GM19397 (cell line): ENCODE results near the gene PON2.
"Not testable (repeated sequence)": the region's sequence is repeated elsewhere in the genome, so short reads cannot be mapped to it uniquely, and the experiment has no call there.

ENCODE experiments used
- ATAC-seq: cut with Tn5 transposase; IDR thresholded peaks from one replicate; pipeline ENCODE4 v1.9.1; 2021; ENCODE audit warnings: mild to moderate bottlenecking, moderate library complexity; ENCODE audit not compliant: unreplicated experiment

Gene PON2

DNA sequence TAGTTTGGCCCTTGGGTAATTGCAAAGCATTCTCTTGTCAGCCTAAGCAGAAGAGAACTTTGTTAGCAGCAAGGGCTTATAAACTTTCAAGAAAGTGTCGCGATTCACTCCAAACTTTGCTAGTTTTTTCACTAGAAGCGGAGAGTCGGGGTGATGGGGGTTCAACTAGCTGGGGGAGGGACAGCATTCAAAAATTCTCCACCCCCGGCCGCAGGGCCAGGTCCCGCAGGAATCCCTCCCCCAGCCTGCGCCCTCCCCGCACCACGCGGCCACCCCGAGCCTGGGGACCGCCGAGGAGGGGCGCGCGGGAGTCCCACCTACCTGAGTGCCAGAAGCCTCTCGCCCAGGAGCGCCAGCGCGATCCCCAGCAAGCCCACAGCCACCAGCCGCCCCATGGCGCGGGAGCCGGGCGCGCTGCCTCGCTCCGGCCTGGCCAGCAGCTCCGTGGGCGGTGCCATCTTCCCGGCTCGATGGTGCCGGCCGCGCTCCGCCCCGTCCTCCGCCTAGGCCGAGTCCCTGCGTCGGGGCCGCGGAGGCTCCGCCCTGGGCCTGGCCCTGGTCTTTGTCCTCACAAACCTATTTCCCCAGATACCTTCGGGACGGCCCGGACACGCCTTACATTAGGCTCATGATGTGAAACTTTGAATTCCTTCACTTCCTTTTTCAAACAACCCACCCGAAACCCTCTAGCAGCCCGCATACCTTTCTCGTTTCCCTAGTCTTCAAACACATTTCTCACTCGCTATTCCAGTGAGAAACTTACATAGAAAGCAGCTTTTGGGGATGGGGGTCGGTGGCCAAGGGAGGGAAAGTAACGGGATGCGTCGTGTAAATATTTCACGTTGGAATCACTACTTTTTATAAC is at the start of gene PON2:
Gene PON2, minus strand, starts transcription at position 472 of the 865 bp plus-strand sequence. Its CDS starts 77 bp downstream, at position 395.
- peak; percentile 97 for ATAC-seq

DNA sequence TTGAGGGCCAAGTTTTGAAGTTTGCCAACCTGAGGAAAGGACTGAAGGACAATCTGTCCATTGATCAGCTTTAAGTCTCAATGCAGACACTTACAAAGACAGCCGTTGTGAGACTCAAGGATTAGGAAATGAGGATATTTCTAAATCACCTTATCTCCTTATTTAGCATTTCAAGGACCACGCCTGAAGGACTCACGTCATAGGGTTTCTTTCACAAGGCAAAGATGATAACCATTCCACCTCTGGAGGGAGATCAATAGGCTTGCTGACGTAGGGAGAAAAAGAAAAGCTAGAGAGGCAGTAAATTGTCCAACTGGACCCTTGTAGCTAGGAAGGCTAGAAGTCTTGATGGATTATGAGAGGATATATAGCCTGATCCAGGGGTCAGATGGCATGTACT is 47.6 kb upstream of the PON2 start:
- no peak for ATAC-seq

DNA sequence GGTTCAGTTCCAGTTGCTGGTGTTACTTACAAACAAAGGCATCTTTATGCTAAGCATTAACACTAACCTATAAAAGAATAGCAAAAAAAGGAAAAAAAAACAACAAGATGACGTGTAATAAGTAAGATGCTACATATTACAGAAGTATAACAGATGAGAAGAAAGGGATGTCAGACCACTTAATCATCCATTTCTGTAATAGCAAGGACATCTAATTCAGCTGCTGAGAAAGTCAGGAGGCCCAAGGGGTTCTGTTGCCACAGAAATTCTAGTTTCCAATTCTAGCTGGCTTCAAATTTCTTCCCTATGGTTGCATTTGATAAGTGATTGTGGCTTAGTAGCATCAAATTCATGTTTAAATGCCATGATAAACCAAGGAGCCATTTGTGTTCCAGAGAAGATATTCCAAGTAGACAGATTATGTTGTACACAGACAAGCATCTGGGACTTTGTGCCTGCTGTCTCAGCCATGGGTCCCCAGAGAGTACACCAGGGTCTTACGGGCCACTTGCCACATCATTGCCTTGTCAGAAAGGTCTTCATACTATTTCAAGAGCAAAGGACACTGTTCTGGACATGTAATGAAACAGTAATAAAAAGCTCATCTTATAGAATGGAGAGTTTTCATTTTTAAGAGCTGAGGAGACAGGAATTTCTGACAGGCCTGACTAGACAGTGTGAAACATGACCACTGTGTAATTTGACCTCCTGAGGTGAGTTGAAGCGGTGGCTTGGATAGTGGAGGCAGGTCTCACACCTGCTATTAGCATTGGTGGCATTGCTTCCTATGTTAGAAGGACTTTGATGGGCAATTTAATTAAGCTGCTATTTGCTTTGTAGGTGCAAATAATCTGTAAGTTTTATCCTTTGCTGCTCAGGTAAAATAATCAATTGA is 46.7 kb upstream of the PON2 start:
- ATAC-seq, result no peak

DNA sequence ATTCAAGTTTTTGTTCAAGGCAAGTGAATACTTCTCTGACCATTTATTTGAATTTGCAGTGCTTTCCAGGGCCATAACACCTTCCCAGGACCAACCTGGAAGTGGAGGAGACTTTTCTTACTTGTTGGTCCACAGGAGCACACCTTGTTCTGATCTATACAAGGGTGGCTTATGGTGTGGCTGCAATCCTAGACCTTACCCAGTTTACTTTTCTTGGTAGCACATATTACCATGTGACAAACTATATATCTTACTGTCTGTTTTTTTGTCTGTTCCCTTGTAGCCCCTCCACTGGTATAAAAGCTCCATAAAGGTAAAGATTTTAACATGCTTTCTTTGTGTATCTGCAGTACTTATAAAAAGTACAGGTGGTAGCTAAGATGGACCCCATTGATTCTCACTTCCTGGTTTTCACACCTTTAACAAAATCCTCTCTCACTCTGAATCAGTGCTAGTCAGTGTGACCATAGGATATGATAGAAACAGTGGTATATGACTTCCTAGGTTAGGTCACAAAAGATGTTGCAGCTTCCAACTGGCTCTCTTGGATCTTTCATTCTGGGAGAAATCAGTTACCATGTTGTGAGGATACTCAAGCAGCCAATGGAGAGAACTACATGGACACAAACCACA is 45.3 kb upstream of the PON2 start:
- peak; percentile 70 for ATAC-seq

DNA sequence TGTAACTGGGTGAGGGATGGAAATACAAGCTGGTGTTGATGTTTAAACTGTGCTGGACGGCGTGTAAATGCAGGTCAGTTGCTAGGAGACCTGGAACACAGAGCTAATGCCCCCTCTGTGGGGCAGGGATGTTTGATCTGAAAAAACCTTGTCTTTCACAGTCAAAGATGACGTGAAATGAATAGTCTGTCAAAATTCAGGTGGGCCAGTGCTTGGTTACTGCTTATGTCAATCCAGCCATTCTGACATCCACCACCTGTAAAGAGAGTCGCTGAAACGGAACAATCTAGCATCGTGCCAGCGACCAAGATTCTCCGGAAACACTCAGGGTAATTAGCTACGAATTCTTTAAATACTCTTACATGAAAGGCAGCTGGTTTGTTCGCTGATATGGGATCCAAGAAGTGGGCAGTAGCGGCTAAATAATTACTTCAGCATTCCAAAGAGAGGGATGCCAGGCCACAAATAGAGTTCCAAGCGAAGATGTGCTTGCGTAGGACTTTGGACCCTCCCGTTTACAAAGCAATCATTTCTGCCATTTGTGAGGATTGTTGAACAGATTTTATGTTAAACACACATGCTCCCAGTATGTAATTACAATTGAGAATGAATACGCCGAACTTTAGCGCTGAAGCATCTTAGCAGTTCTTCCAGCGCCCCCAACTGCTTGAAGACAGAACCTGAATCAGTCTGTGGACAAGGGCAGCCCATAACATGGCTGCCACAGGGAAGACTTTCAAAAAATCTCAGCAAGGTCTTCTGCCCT is 43.6 kb upstream of the PON2 start:
- ATAC-seq, result no peak

DNA sequence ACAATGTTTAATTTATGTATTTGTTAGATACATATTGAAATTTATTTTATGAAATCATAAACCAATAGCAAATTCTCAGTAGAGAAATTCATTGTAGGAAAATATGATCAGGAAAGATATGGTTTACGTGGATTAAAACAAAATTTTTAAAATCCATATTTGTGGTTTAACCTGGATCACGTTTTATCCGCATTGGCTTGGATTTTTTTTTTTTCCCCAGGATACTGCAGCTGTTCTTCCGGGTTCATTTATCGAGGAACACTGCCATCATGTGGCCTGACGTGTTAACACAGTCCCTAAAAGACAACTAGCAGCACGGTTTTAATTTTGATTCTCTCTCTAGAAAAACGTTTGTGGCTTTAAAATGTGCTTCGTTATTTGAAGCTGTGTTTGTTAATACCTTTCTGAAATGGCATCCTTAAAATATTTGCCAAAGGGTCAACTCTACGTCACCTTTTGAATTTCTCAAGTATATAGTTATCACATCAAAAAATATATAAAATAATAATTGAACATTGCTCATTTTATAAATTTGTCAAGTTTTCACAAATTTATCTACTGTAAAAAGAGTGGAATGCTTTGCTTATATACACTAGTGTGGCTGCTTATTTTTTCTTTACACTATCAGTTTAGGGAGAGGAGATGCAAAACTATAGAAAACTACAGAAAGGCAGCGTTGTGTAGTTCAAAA is 42.2 kb upstream of the PON2 start:
- ATAC-seq, result no peak

DNA sequence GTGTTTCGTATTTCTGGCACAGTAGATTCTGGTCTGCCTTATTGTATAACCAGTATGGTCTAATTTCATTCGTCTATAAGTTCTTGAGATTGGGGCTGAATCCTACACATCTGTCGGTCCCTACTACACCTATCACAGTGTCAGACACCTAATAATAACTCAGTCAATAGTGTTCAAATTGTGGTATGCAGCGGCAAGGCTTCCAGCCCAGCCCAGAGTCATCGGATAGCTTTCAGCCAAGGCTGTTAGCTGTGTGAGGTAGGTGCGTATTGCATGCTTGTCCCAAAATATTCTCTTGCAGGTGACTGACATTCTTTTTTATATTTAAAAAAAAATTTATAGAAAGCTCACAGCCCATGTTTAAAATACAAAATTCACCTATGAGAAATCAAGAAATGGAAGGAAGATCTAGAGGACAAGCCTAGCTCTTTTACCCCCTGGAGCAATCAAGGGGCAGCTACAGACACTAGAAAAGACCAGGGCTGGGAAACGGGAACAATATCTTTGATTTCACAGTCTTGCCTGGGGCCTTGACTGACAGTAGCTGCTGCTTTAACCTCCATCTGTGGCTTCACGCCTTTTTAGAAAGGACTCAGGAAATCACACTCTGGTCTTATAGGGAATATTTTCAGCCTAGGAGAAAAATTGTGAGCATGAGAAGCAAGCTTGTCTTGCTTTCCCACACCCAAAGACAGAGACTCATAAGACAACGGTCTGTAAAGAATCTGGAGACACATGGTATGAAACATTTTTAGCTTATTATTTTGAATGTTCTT is 41.4 kb upstream of the PON2 start:
- ATAC-seq, result no peak

DNA sequence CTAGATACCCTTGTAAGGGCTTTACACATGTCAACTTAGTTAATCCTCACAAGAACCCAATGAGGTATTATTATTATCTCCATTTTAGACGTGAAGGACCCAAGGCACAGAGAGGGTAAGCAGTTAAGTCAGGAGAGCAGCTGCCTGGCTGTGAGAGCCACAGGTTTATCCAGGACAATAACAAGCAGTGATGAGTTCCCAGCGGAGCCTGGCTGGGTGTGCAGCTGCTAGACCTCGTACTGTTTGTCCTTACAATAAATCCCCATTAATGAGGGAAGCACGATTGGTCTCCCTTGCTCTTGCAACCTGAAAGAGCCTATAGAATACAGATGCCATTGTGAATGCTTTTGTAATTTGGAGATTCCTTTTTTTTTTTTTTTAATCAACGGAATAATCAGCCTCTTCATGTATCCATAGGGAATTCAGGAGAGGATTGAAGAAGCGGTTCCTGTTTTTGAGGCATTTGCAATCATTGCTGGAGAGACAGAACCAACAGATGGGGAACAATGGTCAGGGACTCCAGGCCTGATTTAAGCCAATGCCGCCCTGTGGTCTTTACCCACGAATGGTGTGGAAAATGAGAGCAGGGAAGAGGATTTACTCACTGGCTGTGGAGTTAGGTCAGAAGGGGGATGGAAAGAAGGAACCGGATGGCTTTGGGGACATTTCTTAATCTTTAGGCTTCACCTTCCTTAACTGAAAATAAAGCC is 38.6 kb upstream of the PON2 start:
- no peak for ATAC-seq

DNA sequence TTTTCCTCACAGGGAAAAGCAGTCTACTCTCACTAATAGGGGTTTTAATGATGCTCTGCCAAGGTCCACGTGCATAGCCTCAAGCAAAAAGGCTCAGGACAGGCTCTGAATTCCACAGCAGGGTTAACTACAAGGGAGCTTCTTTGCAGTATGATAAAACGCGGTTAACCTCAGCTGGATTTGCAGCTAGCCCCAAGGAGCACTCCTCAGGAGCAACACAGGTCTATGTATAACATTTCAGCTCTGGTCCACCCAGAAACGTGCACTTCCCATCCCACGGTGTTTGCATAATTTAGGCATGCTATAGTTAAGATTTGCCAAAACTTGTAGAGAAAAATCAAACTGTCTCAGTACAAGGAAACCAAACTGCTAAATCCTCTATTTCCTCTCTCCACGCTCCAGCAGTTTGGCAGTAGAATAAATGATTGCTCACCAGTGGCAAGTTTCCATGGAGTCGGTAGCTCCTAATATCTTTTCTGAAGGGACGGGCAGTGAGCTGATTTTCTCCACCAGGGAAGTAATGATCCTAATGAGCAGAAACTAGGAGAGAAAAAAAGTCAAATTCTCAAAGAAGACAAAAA is 37.8 kb upstream of the PON2 start:
- ATAC-seq, result no peak

DNA sequence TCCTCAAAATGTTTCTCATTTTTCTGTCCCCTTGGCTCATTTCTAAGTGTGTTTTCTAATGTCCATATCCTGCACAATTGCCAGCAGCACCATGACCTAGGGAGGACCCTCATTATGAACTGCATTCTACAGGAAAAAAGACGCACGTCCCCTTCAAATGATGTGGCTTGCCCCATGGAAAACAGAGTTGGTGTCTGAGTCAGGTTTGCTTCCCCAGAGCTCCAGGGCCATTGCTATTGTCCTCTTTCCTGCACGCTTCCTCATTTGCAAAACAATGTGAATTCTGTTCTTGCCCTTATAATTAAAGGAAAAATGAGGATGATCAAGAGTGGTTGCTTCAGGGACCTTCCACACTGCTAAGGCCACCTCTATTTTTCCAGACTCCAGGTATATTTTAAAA is 36.2 kb upstream of the PON2 start:
- ATAC-seq, result no peak

DNA sequence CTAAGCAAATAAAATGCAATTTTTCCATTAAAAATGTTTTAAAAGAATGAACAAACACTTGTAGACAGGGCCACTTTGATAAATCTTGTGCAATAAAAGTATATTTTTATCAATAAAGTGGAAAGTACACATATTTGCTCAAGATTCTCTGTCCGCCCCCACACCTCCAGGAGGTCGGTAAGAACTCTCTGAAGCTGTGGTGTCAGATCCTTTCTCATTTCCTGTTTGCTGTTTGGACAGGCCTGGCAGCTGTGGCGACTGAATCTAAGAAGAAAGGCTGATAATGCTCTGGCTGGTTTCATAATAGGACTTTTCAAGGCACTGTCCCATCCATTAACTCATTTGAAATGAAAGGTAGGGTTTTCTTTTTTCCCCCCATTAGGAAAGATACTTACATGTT is 35.6 kb upstream of the PON2 start:
- ATAC-seq, result peak; percentile 93

DNA sequence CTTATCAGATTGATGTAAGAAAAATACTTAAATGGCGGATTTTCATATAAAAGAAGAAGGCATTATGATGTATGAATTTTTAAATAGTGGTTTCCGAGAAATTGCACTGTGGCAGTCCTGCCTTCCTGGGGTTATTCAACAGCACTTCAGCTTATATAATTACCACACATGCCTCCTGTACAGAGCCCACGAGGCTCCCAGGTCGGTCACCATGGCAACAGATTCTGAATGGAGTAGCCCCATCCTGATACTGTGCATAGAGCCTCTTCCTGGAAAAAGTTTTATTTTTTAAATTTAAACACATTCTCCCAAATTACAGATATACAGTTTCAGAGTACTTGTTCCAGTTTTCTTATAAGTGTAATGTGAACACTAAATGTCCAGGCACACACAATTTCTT is 35.0 kb upstream of the PON2 start:
- no peak for ATAC-seq

DNA sequence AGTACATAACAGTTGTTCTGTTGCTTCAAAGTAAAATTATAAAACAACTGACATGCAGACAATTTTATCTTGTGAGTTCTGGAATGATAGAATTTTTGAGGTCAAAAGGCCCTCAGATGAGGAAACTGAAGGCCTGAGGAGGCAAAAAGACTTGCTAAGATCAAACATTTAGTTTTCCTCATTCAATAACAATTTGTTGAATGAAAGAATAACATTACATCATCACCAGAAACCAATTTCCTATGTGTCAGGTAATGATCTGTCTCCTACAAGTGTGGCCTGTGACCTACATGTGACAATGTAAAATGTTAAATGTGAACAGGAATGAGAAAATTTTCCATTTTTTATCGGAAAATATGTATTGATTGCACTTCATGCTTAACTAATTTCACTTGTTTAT is 34.4 kb upstream of the PON2 start:
- ATAC-seq, result no peak

DNA sequence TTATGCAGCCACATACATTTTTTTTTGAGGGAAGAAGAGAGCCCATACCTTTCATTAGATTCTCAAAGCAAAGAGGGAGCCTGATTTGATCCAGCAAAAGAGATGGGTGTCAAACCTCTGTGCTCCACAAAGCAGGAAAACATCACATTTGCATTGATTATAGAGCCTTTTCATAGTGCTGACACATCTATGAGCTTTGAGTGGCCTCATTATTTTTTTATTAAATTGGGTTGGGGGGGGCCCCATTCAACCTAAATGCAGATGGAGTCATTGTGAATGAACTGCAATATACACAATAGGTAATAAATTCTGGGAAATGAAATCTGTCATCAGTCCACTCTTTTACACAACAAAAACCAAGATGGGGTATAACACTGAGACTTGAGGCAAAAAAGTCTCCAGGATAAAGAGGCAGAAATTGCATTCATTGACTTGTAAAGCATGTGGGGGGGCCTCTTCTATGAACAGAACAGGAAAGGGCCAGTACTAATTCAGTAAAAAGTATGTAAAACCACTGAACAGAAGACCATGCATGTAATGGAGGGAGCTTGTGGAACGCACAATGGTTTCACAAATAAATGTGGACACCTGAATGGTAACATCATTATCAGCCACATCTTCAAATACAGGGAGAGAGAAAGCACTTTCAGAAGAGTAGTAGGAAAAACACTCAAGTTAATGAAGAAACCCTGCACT is 33.2 kb upstream of the PON2 start:
- no peak for ATAC-seq

DNA sequence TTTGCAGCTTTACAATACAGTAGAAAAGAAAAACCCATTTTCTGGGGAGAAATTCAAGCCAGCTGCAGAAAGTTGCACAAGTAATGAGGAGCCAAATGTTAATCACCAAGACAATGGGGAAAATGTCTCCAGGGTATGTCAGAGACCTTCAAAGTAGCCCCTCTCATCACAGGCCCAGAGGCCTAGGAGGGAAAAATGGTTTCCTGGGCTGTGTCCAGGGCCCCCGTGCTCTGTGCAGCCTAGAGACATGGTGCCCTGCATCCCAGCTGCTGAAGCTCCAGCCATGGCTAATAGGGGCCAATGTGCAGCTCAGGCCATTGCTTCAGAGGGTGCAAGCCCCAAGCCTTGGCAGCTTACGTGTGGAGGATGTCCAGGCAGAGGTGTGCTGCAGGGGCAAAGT is 25.8 kb upstream of the PON2 start:
- ATAC-seq, result not testable (repeated sequence)

DNA sequence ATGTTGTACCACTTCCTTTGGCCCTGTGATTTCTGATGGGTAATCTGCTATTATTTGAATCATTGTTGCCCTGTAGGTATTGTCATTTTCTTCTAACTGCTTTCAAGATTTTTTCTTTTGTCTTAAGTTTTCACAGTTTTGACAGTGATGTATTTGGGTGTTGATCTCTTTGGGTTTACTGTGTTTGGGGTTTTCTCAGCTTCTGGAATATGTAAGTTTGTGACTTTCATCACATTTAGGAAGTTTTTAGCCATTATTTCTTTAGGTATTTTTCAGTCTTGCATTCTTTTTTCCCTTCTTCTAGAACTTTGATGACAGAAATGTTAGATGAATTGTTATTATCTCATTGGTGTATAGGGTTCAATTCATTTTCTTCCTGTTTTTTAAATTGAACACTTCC is 23.1 kb upstream of the PON2 start:
- ATAC-seq, result no peak

DNA sequence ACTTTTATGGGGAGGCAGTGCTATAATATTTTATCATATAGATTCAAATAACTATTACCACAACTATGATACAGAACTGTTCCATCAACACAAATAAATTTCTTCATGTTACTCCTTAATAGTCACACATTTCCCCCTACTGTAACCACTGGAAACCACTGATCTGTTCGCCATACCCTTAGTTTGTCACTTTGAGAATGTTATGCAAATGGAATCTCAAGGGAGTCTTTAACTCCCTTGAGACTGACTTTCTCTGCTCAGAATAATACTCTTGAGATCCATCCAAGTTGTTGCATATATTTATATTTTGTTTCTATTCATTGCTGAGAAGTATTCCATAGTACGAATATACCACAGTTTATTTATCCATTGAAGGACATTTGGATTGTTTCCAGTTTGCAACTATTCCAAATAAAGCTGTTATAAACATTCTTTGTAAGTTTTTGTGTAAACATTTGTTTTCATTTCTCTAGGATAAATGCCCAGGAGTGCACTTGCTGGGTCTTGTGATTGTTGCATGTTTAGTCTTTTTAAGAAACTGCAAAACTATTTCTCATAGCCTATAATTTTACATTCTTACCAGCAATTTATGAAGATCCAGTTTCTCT is 19.7 kb upstream of the PON2 start:
- peak; percentile 61 for ATAC-seq
